Non-pigmented ciliary epithelial cell (primary cell): ENCODE measurements around the gene DOCK2.

Source experiments
- DNase-seq: peaks from one replicate; pipeline ENCODE4 v3.0.0-alpha.2; 2010; ENCODE audit warnings: low read depth

The DOCK2 gene

GRCh38 chr5:169988947-169989346 is 351.9 kb downstream of the DOCK2 start:
- no peak for DNase-seq

DNA sequence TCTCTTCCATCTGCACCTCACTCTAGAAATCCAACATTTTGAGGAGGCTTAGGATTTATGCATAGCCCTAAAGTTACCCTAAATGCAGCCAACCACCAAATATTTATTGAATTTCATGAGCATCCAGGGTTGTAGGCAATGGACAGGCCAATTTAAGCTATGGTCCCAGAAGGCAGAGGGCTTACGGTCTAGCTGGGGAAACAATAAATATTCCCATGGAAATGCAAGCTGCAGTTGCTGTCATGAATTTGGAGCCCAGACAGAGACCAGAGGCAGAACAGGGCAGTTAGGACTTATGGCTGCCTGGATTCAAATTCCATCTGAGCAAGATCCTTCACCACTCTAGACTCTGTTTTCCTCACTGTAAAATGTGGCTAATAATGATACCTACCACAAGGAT is 352.3 kb downstream of the DOCK2 start:
- no peak for DNase-seq

DNA sequence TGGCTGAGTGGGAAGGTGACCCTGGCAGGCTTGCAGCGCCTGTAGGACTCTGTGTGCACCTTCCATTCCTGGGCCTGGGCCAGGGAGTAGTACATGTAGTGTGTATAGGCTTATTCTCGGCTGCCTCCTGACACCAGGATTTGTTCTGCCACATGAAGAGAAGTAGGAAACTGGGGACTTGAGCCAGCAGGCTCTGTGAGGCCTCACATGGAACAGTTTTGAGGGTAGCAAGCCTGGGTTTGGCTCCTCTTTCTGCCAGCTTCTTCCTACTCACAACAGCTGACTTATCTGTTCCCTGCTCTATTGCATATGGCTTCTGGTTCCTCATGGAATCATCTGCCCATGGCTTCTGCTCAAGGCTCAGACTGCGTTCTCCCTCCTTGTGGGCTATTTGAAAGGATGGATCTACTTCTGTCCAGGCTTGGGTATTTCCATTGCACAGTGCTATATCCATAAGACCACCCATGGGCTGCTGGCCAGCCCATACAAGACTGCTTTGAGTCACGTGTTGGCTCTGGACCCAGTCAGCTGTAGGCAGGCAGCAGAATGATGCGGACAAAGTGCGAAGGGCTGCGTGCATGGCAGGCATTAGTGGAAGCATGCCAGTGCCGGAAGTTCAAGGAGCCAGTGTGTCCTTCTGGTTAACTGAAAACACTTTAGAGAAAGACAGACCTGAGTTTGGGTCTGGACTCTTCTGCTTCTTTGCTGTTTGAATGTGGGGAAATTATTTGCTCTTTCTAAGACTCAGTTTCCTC is 354.2 kb downstream of the DOCK2 start:
- no peak for DNase-seq

DNA sequence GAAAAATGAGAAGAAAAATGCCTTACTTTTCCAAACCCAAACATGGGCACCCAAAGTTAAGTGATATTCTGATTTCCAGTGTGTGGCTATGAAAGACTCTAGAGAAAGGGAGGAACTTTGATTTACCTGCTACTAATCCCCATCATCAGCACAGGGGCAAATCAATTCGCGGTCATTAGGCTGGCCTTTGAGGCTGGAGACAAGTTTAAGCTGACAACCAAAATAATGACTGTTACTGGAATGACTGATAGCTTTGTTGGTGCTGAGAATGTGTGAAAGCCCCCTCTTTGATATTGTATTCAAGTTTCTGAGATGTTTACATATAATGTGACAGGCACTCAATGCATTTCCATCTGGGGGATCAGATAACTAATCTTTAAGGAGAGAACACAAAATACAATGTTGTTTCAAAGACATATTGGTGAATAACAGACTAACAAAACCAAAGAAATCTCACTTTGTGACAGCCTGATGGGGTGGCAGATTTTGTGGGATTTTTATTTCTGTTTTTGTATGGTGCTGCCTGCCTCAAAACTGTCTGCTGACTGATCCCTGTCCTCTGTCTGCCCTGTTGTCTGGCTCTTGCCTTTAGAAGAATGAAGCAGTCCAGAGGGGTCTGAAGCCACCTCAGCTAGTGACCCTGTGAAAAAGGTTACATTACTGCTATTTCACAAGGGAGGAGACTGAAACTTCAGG is 355.9 kb downstream of the DOCK2 start:
- DNase-seq = no peak

DNA sequence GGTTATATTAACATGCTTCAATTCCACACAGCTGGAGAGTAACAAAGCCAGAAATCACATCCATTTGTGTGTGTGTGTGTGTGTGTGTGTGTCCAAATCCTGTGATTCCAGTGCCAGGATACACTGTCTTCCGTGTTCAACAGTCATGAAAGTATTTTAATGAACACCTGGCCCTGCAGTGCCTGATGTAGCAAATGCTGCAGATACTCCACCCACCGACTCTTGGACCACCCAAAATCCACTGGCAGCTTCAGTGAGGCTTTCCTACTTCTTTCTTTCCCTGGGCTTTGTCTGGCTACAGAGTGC is 356.4 kb downstream of the DOCK2 start:
- DNase-seq = no peak

- no peak for DNase-seq
Measured at GRCh38 chr5:169997798-169998197, 360.7 kb downstream of the DOCK2 start.

GRCh38 chr5:169999621-170000020 is 362.5 kb downstream of the DOCK2 start:
- no peak for DNase-seq

- no peak for DNase-seq
Measured at GRCh38 chr5:170000155-170000554, 363.1 kb downstream of the DOCK2 start.

GRCh38 chr5:170006021-170006420 is 368.9 kb downstream of the DOCK2 start:
- DNase-seq = no peak

- no peak for DNase-seq
Measured at GRCh38 chr5:170008376-170008775, 371.3 kb downstream of the DOCK2 start.

GRCh38 chr5:170010595-170010994 is 373.5 kb downstream of the DOCK2 start:
- no peak for DNase-seq

- no peak for DNase-seq
Measured at GRCh38 chr5:170011751-170012150, 374.7 kb downstream of the DOCK2 start.

GRCh38 chr5:170012622-170013021 is 375.5 kb downstream of the DOCK2 start:
- DNase-seq = no peak

DNA sequence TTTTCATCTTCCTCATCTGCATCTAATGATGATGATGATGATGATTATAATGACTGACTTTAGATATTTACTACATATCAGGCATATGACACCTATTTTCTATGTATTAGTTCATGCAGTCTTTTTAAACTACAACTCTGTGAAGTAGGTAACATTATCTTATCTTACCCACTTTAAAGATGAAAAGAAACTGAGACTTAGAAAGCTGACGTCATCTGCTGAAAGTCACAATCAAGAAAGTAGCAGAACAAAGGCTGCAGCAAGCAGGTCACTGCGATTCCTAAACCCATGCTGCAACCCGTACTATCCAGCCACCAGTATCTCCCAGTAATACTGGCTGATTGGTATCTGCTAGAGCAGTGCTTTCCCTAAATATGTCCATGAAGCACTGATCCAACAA is 383.3 kb downstream of the DOCK2 start:
- no peak for DNase-seq

- DNase-seq = no peak
Measured at GRCh38 chr5:170021506-170021905, 384.4 kb downstream of the DOCK2 start.

DNA sequence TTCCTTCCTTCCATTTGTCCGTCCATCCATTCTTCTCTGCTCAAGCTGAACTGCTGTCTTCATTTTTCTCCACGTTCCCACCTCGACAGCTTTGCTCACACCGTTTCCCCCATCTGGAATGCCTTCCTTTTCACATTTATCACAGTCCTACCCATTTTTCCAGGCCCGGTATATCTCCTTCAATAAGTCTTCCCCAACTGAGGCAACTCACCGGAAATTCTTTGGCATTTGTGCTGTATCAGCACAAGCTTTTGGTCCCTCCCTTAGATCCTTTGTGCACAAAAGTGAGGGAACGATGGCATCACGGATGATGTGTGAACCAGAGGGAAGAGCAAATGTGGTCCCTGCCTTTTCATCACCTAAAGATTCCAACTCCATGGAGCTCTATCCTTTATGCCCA is 388.8 kb downstream of the DOCK2 start:
- DNase-seq = no peak

GRCh38 chr5:170028124-170028523 is 391.0 kb downstream of the DOCK2 start:
- no peak for DNase-seq

- DNase-seq = no peak
Measured at GRCh38 chr5:170034231-170034630, 397.2 kb downstream of the DOCK2 start.

GRCh38 chr5:170038241-170038640 is 401.2 kb downstream of the DOCK2 start:
- no peak for DNase-seq

DNA sequence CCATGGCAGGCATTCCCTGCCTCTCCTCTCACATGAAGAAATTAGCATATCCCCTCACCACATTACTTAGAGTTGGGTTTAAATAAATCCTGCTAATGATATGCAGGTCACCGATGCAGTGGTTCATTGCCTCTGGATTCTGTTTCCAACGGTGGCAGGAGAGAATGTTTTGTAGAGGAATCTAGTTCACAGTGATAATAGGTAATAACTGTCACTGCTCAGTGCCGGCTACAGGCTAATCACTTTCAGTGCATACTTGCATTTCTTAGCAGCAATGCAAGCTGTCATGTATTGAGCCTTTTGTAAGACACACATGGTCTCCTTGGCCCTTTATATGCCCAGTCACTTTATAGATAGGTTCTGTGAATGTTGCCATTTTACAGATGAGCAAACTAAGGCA is 402.8 kb downstream of the DOCK2 start:
- DNase-seq = no peak

GRCh38 chr5:170046241-170046640 is 409.2 kb downstream of the DOCK2 start:
- DNase-seq = no peak

- no peak for DNase-seq
Measured at GRCh38 chr5:170049713-170050112, 412.6 kb downstream of the DOCK2 start.

- no peak for DNase-seq
Measured at GRCh38 chr5:170053896-170054295, 416.8 kb downstream of the DOCK2 start.

DNA sequence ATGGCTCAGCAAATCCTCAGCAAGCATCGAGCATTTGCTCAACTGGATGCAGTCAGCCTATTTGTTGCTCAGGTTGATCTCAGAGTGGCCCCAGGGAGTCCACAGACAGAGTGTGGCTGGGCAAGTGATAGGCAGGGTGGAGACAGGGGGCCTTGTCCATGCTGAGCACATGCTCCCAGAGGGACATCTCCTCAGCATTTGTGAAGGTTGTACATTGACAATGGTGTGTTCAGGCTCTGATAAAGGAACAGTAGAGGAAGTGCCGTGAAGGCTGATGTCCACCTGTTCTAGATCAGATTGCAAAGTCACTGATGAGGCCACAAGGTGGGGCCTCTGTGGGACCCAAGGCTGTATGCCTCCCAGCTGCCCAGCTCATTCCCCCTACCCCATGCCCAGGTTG is 418.5 kb downstream of the DOCK2 start:
- no peak for DNase-seq
